Measurements from ENCODE around the gene RIC3.

DNA sequence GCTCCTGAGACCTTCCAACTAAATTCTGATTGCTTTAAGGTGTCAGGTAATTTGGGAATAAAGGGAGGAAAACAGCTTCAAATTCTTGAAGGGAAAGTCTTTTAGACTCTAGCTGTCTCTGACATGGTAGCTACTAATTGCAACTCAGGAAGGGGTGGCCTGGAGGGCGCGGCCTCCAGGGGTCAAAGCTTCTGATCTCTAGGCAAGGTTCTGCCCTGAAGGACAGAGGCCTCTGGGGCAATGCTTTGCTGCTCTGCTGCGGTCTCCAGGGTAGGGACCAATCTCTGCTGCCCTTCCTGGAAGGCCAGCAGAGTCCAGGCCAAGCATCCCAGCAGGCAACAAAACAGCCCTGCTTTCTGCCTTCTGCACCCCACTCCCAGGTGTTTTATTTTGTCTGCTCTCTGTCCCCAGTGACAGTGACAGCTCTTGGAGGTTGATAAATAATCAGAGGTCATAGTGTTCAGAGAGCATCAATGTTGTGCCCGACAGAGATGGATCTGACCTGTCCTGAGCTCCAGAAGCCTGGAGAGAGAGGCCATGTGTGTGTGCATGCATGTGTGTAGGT is 89.6 kb downstream of the RIC3 start:
- TF ChIP-seq, protein P1, sequence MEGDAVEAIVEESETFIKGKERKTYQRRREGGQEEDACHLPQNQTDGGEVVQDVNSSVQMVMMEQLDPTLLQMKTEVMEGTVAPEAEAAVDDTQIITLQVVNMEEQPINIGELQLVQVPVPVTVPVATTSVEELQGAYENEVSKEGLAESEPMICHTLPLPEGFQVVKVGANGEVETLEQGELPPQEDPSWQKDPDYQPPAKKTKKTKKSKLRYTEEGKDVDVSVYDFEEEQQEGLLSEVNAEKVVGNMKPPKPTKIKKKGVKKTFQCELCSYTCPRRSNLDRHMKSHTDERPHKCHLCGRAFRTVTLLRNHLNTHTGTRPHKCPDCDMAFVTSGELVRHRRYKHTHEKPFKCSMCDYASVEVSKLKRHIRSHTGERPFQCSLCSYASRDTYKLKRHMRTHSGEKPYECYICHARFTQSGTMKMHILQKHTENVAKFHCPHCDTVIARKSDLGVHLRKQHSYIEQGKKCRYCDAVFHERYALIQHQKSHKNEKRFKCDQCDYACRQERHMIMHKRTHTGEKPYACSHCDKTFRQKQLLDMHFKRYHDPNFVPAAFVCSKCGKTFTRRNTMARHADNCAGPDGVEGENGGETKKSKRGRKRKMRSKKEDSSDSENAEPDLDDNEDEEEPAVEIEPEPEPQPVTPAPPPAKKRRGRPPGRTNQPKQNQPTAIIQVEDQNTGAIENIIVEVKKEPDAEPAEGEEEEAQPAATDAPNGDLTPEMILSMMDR (IDR thresholded peaks at IDR 0.05 in 8 of 11, conservative IDR thresholded peaks at IDR 0.05 in 3 of 11) = no peak
- TF ChIP-seq POLR2A (IDR thresholded peaks at IDR 0.05) = no peak
